ENCODE data around the gene ANKRD63. TPM values are rescaled to one million over a fixed set of nuclear protein-coding genes. Genes with fewer than 3 reads are reported as not detected.

Gene ANKRD63
- total RNA-seq, 4 donors from 2014 or later, result not detected

DNA sequence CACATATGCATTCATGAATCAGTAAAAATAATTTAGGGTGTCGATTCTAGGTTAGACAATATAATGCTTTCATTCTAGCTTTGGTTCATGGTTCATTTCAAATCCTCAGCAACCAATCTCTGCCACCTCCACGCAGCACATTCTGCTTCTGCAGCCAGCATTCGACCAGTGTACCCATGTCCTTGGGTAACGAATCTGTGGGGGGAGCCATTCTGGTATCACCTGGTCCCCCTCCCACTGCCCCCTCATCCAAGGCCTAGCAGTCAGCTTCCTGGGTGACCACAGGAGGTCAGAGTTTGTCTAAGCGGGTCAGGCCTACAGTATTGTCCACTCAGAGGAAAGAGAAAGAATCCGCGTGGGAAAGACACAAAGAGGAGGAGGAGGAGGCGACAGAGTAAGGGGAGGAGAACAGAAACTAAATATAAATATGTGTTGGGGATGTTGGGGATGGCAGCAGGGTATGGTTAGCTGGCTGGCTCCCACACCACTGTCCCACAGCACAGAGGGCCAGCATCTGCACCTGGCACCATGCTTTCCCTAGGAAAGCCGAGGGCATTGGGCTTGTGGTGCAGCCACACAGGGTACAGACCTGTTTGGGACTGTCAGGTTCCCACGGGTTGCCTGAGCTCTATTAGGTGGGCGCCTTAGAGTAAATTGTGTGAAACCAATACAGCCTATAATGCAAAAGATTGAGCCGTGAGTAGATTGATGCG, 31.9 kb downstream of the ANKRD63 start:
- TF ChIP-seq POLR2AphosphoS5 (IDR thresholded peaks at IDR 0.05) (no peak), POLR2A (IDR thresholded peaks at IDR 0.05) (no peak), EP300 (IDR thresholded peaks at IDR 0.05; ENCODE audit: low read depth) (no peak)
- TF ChIP-seq, protein P1, sequence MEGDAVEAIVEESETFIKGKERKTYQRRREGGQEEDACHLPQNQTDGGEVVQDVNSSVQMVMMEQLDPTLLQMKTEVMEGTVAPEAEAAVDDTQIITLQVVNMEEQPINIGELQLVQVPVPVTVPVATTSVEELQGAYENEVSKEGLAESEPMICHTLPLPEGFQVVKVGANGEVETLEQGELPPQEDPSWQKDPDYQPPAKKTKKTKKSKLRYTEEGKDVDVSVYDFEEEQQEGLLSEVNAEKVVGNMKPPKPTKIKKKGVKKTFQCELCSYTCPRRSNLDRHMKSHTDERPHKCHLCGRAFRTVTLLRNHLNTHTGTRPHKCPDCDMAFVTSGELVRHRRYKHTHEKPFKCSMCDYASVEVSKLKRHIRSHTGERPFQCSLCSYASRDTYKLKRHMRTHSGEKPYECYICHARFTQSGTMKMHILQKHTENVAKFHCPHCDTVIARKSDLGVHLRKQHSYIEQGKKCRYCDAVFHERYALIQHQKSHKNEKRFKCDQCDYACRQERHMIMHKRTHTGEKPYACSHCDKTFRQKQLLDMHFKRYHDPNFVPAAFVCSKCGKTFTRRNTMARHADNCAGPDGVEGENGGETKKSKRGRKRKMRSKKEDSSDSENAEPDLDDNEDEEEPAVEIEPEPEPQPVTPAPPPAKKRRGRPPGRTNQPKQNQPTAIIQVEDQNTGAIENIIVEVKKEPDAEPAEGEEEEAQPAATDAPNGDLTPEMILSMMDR (IDR thresholded peaks at IDR 0.05), result no peak
- WGBS, 2 donors (ENCODE audit: low coverage in 1 of 2), result 92 to 95% methylated on average over 2 to 13 of the region's 13 CpGs
- Histone ChIP-seq H3K4me1 (peaks cover 5 to 22% (median 13%) of the 10 kb centered on the region in 4 donors), H3K4me3 (no peak overlapping the region), H3K9me3 (no peaks in the 10 kb centered on the region), H3K36me3 (no peaks in the 10 kb centered on the region), H3K27ac (no peak overlapping the region), H3K27me3 (peaks cover 23% of the 10 kb centered on the region)
- in situ Hi-C loops (cut with MboI; ENCODE audit: low pct_ligation_motif_present in 1 of 4, low pct_unique_long_range_greater_than_20kb in 1 of 4, low sequenced_read_pairs in 3 of 4) (loop anchor here in 1 of 4 donors (25.0 kb wide), 1 partner anchor 214 kb away; the partner anchor contains the start of gene SRP14), intact Hi-C loops (cut with DNase I; ENCODE audit: low total_unique reads) (no loop called here)
- no peak for DNase-seq

DNA sequence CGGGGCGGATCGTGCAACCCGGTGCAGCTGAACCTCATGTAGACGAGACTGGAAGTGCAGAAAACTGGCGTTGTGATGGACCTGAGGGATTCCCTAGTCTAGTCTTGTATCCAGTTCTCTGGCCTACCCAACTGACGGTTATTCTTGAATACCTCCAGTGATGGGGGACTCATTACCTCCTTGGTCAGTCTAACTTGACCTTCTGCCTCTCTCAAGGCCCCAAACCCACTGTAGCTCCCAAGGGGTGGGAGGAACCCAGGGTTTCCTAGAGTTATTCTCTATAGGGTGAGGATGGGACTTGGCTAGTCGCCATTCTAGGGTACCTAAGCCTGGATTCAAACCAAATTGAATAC, 32.6 kb downstream of the ANKRD63 start:
- Histone ChIP-seq H3K36me3 (no peaks in the 10 kb centered on the region), H3K4me3 (no peak overlapping the region), H3K4me1 (peaks cover 5 to 22% (median 13%) of the 10 kb centered on the region in 4 donors), H3K27ac (no peak overlapping the region), H3K9me3 (no peaks in the 10 kb centered on the region), H3K27me3 (peaks cover 23% of the 10 kb centered on the region)
- in situ Hi-C loops (cut with MboI; ENCODE audit: low pct_ligation_motif_present in 1 of 4, low pct_unique_long_range_greater_than_20kb in 1 of 4, low sequenced_read_pairs in 3 of 4) (loop anchor here in 1 of 4 donors (25.0 kb wide), 1 partner anchor 213 kb away; the partner anchor contains the start of gene SRP14), intact Hi-C loops (cut with DNase I; ENCODE audit: low total_unique reads) (no loop called here)
- WGBS, 2 donors (ENCODE audit: low coverage in 1 of 2), result 67 to 92% methylated on average over 1 to 8 of the region's 8 CpGs
- no peak for DNase-seq
- no peak for TF ChIP-seq POLR2A (IDR thresholded peaks at IDR 0.05)
- no peak for TF ChIP-seq POLR2AphosphoS5 (IDR thresholded peaks at IDR 0.05)
- TF ChIP-seq EP300 (IDR thresholded peaks at IDR 0.05; ENCODE audit: low read depth), result no peak
- TF ChIP-seq, protein P1 (IDR thresholded peaks at IDR 0.05), result no peak

DNA sequence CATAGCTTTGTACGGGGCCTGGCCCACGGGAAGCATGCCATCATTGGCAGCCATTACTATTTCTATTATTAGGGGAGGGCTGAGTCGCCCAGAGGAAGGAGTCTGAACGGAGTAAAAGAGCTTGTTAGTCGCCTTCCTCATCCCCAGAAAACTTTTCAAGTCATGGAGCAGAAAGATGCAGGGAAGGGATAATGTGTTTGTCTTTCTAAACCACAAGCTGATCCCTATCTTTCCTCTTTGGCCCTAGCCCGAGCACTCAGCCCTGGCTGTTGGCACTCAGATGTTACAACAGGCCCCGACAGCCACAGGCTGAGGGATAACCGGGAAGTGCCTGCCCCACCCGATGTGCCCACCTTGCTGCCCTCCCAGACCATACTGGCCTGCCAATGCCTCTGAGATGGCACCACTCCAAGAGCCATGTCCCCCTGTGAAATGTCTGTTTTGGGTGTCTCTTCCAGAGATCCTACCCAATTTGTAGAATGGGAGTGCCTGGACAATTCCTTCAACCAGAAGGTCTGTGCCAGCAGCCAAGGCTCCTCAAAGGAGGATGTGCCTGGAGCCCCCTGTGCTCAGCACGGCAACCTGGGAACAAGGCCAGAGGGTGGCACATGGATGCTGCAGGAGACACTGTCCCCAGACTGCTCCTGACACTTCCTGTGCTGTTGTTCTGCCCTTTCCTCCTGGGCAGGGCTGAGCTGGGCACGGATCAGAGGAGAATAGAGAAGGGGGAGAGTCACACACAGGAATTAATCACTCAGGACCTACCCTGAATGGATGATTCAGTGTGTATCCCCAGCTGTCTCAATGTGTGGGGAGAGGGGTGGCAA, 33.2 kb downstream of the ANKRD63 start:
- Histone ChIP-seq H3K27me3 (peaks cover 23% of the 10 kb centered on the region), H3K9me3 (no peaks in the 10 kb centered on the region), H3K27ac (no peak overlapping the region), H3K36me3 (no peaks in the 10 kb centered on the region), H3K4me3 (no peak overlapping the region), H3K4me1 (peaks cover 5 to 20% (median 13%) of the 10 kb centered on the region in 4 donors)
- intact Hi-C loops (cut with DNase I; ENCODE audit: low total_unique reads), result no loop called here
- TF ChIP-seq, protein P1 (IDR thresholded peaks at IDR 0.05), result no peak
- TF ChIP-seq POLR2A (IDR thresholded peaks at IDR 0.05) (no peak), EP300 (IDR thresholded peaks at IDR 0.05; ENCODE audit: low read depth) (no peak), POLR2AphosphoS5 (IDR thresholded peaks at IDR 0.05) (no peak)
- WGBS, 2 donors (ENCODE audit: low coverage in 1 of 2), result 75% methylated on average over 11 of the region's 11 CpGs; no CpG with 5 or more reads in 1 of the 2 donors
- in situ Hi-C loops (cut with MboI; ENCODE audit: low pct_ligation_motif_present in 1 of 4, low pct_unique_long_range_greater_than_20kb in 1 of 4, low sequenced_read_pairs in 3 of 4), result loop anchor here in 1 of 4 donors (25.0 kb wide), 1 partner anchor 212 kb away; the partner anchor contains the start of gene SRP14
- DNase-seq, result no peak
